IMR-90 (cell line): ENCODE measurements around the gene SSR2. TPM values are rescaled to one million over a fixed set of nuclear protein-coding genes. Genes with fewer than 3 reads are reported as not detected.

Source experiments
- ATAC-seq: fragments of 200-7000 bp; cut with Tn5 transposase; 2 replicates; pipeline ENCODE4 v1.9.1; 2020; ENCODE audit warnings: low read depth, mild to moderate bottlenecking, moderate library complexity
- BruUV-seq: library from RNA; stranded (reverse); fragments of 400-500 nt; replicated peaks from 2 replicates; lab custom pipeline; 2021; lab: Mats Ljungman, UMichigan
- CTCF ChIA-PET: fragments of 300-600 bp; formaldehyde crosslinking; extraction: SDS; loops from one replicate; lab custom pipeline; 2021; ENCODE audit warnings: antibody characterized with exemption; lab: Yijun Ruan, JAX
- POLR2A ChIA-PET: fragments of 300-600 bp; sonication (Branson Sonifier 250); formaldehyde crosslinking; loops from one replicate; lab custom pipeline; 2022; ENCODE audit warnings: antibody characterized with exemption; ENCODE audit not compliant: unreplicated experiment; lab: Charles Lee
- DNase-seq: peaks from one replicate; pipeline ENCODE4 v3.0.0; 2013
- H2AFZ ChIP-seq: replicated peaks from 2 replicates; pipeline ENCODE3; 2013; ENCODE audit warnings: low read length, mild to moderate bottlenecking; ENCODE audit not compliant: poor library complexity
- H2AK5ac ChIP-seq: 2 replicates; pipeline ENCODE4 v1.6.1; 2013; ENCODE audit warnings: low read depth, low read length, inconsistent platforms
- H2AK9ac ChIP-seq: replicated peaks from 2 replicates; pipeline ENCODE3; 2013; ENCODE audit warnings: mild to moderate bottlenecking, low read depth, low read length, moderate library complexity; ENCODE audit not compliant: poor library complexity
- H2BK120ac ChIP-seq: 2 replicates; pipeline ENCODE4 v1.6.1; 2013; ENCODE audit warnings: low read depth, low read length, inconsistent platforms
- H2BK15ac ChIP-seq: 3 replicates; pipeline ENCODE4 v1.6.1; 2013; ENCODE audit warnings: low read depth, low read length, inconsistent platforms
- H2BK20ac ChIP-seq: 2 replicates; pipeline ENCODE4 v1.6.1; 2013; ENCODE audit warnings: low read depth, mild to moderate bottlenecking, inconsistent platforms, low read length, moderate library complexity
- H2BK5ac ChIP-seq: 2 replicates; pipeline ENCODE4 v1.6.1; 2013; ENCODE audit warnings: mild to moderate bottlenecking, low read depth, low read length, inconsistent platforms; ENCODE audit not compliant: poor library complexity, severe bottlenecking
- H3K14ac ChIP-seq: replicated peaks from 2 replicates; pipeline ENCODE4 v1.6.1; 2013; ENCODE audit warnings: low read depth, low read length, inconsistent platforms
- H3K18ac ChIP-seq: 2 replicates; pipeline ENCODE4 v1.6.1; 2013; ENCODE audit warnings: low read depth, low read length, control low read depth
- H3K23ac ChIP-seq: 2 replicates; pipeline ENCODE4 v1.6.1; 2013; ENCODE audit warnings: low read depth, low read length, inconsistent platforms
- H3K27ac ChIP-seq: 2 replicates; pipeline ENCODE4 v1.5.1; 2013; ENCODE audit warnings: mild to moderate bottlenecking, control low read depth, low read length; ENCODE audit not compliant: insufficient read depth
- H3K27me3 ChIP-seq: 2 replicates; pipeline ENCODE4 v1.6.1; 2013; ENCODE audit warnings: low read length; ENCODE audit not compliant: control insufficient read depth, insufficient read depth
- H3K36me3 ChIP-seq: 2 replicates; pipeline ENCODE4 v1.6.1; 2013; ENCODE audit warnings: low read length, mixed read lengths; ENCODE audit not compliant: control insufficient read depth, insufficient read depth
- H3K4ac ChIP-seq: 2 replicates; pipeline ENCODE4 v1.6.1; 2013; ENCODE audit warnings: low read depth, low read length, inconsistent platforms
- H3K4me1 ChIP-seq: 2 replicates; pipeline ENCODE4 v1.6.1; 2013; ENCODE audit warnings: low read length, mixed read lengths; ENCODE audit not compliant: control insufficient read depth, insufficient read depth
- H3K4me2 ChIP-seq: 2 replicates; pipeline ENCODE4 v1.6.1; 2013; ENCODE audit warnings: low read depth, mild to moderate bottlenecking, control low read depth, low read length, moderate library complexity
- H3K4me3 ChIP-seq: 2 replicates; pipeline ENCODE4 v1.5.1; 2013; ENCODE audit warnings: low read depth, mild to moderate bottlenecking, control low read depth, low read length, moderate library complexity; ENCODE audit not compliant: insufficient read depth
- H3K56ac ChIP-seq: 2 replicates; pipeline ENCODE4 v1.6.1; 2013; ENCODE audit warnings: low read length, inconsistent platforms; ENCODE audit not compliant: insufficient read depth; ENCODE audit errors: extremely low read depth
- H3K79me1 ChIP-seq, 2 experiments: 2 replicates each; pipeline ENCODE4 v1.6.1; 2013; ENCODE audit warnings: low read length in 2 of 2, inconsistent platforms in 1 of 2, low read depth in 1 of 2
- H3K9ac ChIP-seq: 2 replicates; pipeline ENCODE4 v1.6.1; 2013; ENCODE audit warnings: low read depth, low read length, control low read depth
- H3K9me1 ChIP-seq: 2 replicates; pipeline ENCODE4 v1.6.1; 2013; ENCODE audit warnings: low read length, inconsistent platforms; ENCODE audit not compliant: insufficient read depth
- H3K9me3 ChIP-seq: 2 replicates; pipeline ENCODE4 v1.6.1; 2013; ENCODE audit warnings: low read length; ENCODE audit not compliant: control insufficient read depth, insufficient read depth
- H4K20me1 ChIP-seq: 2 replicates; pipeline ENCODE4 v1.6.1; 2013; ENCODE audit warnings: low read length, inconsistent platforms; ENCODE audit not compliant: insufficient read depth
- H4K5ac ChIP-seq: 2 replicates; pipeline ENCODE4 v1.6.1; 2013; ENCODE audit warnings: mild to moderate bottlenecking, low read depth, low read length, control low read depth
- H4K8ac ChIP-seq, 2 experiments: 2 replicates each; pipeline ENCODE4 v1.6.1; 2013; ENCODE audit warnings: low read depth in 2 of 2, low read length in 2 of 2, control low read depth in 1 of 2, inconsistent platforms in 1 of 2
- H4K91ac ChIP-seq: 2 replicates; pipeline ENCODE4 v1.6.1; 2013; ENCODE audit warnings: low read depth, low read length, inconsistent platforms; ENCODE audit not compliant: insufficient read depth
- BHLHE40 ChIP-seq: fragments of 150-350 bp; IDR thresholded peaks from 2 replicates; pipeline ENCODE4 v1.6.1; 2016; ENCODE audit warnings: mild to moderate bottlenecking, low read depth, low read length
- CEBPB ChIP-seq: IDR thresholded peaks from 2 replicates; pipeline ENCODE4 v1.6.1; 2012; ENCODE audit warnings: low read depth, low read length, improper control_type of control experiment
- CHD1 ChIP-seq: IDR thresholded peaks from 2 replicates; pipeline ENCODE4 v1.6.1; 2012; ENCODE audit warnings: low read depth, low read length, improper control_type of control experiment
- ELK1 ChIP-seq: fragments of 150-350 bp; IDR thresholded peaks from 2 replicates; pipeline ENCODE4 v1.6.1; 2016; ENCODE audit warnings: low read depth, mild to moderate bottlenecking, low read length, moderate library complexity, borderline replicate concordance
- FOS ChIP-seq: fragments of 150-350 bp; IDR thresholded peaks from 2 replicates; pipeline ENCODE4 v1.6.1; 2016; ENCODE audit warnings: low read depth, low read length
- MAFK ChIP-seq: IDR thresholded peaks from 2 replicates; pipeline ENCODE4 v1.6.1; 2012; ENCODE audit warnings: low read depth, low read length, improper control_type of control experiment
- MAZ ChIP-seq: IDR thresholded peaks from 2 replicates; pipeline ENCODE4 v1.6.1; 2012; ENCODE audit warnings: low read depth, mild to moderate bottlenecking, low read length, improper control_type of control experiment, moderate library complexity, borderline replicate concordance
- MXI1 ChIP-seq: IDR thresholded peaks from 2 replicates; pipeline ENCODE4 v1.6.1; 2012; ENCODE audit warnings: low read depth, mild to moderate bottlenecking, low read length, moderate library complexity, borderline replicate concordance
- NFE2L2 ChIP-seq: fragments of 150-350 bp; IDR thresholded peaks from 2 replicates; pipeline ENCODE4 v1.6.1; 2016; ENCODE audit warnings: low read depth, mild to moderate bottlenecking, low read length
- POLR2A ChIP-seq: IDR thresholded peaks from 2 replicates; pipeline ENCODE4 v1.6.1; 2012; ENCODE audit warnings: mild to moderate bottlenecking, low read depth, low read length
- RAD21 ChIP-seq: IDR thresholded peaks from 2 replicates; pipeline ENCODE4 v1.6.1; 2012; ENCODE audit warnings: low read length, improper control_type of control experiment
- RCOR1 ChIP-seq: IDR thresholded peaks from 2 replicates; pipeline ENCODE4 v1.6.1; 2012; ENCODE audit warnings: mild to moderate bottlenecking, low read length, improper control_type of control experiment; ENCODE audit not compliant: insufficient replicate concordance
- RFX5 ChIP-seq: IDR thresholded peaks from 2 replicates; pipeline ENCODE4 v1.8.0; 2012; ENCODE audit warnings: low read depth, mild to moderate bottlenecking, low read length, moderate library complexity
- SMC3 ChIP-seq: fragments of 150-350 bp; IDR thresholded peaks from 2 replicates; pipeline ENCODE4 v1.6.1; 2016; ENCODE audit warnings: low read depth, mild to moderate bottlenecking, antibody characterized with exemption, low read length, moderate library complexity
- WGBS, 2 experiments: methylation state at CpG; one replicate each; pipeline versions ENCODE4 v1.1.5 to v1.1.7; 2013; ENCODE audit warnings: missing lambda C conversion rate in 2 of 2; ENCODE audit not compliant: insufficient read length in 1 of 2; ENCODE audit errors: extremely low coverage in 2 of 2; 5-methylcytosine and 5-hydroxymethylcytosine counted together
- dilution Hi-C: fragments of 300-500 bp; cut with HindIII; formaldehyde crosslinking; loops from one replicate; pipeline ENCODE4 v1.14.3; 2018; ENCODE audit warnings: low sequenced_read_pairs; ENCODE audit not compliant: unreplicated experiment
- in situ Hi-C: fragments of 300-500 bp; cut with MboI; formaldehyde crosslinking; loops from 3 replicates; pipeline ENCODE4 v1.14.3; 2019; ENCODE audit warnings: low sequenced_read_pairs, inconsistent platforms, mixed read lengths
- intact Hi-C: fragments of 100-400 bp; cut with micrococcal nuclease; formaldehyde crosslinking; loops from 2 replicates; pipeline ENCODE4 v1.10.0; 2022
- polyA plus RNA-seq, 3 experiments: library from polyadenylated mRNA; depleted of rRNA; stranded (reverse); fragments of >200 nt; gene quantifications; 2 replicates each; pipeline ENCODE4 v1.2.3, GENCODE V29; 2012; ENCODE audit warnings: low replicate concordance in 1 of 3
- total RNA-seq: library from RNA; depleted of rRNA; stranded (reverse); fragments of >200 nt; gene quantifications from 2 replicates; pipeline ENCODE4 v1.2.3, GENCODE V29; 2012
- TF ChIP-seq, protein P1 (sequence below): fragments of 150-350 bp; IDR thresholded peaks from 2 replicates; pipeline ENCODE4 v1.6.1; 2017; ENCODE audit warnings: mild to moderate bottlenecking, antibody characterized with exemption, low read length, low read depth
- TF ChIP-seq, protein P2 (sequence below): conservative IDR thresholded peaks from 2 replicates; pipeline ENCODE4 v1.5.1; 2012; ENCODE audit warnings: mild to moderate bottlenecking, low read depth, low read length, improper control_type of control experiment

The SSR2 gene
- total and polyA plus RNA-seq, 2 of the 4 experiments (the other 2 are of a cell fraction) = 553 to 1,264 TPM

DNA sequence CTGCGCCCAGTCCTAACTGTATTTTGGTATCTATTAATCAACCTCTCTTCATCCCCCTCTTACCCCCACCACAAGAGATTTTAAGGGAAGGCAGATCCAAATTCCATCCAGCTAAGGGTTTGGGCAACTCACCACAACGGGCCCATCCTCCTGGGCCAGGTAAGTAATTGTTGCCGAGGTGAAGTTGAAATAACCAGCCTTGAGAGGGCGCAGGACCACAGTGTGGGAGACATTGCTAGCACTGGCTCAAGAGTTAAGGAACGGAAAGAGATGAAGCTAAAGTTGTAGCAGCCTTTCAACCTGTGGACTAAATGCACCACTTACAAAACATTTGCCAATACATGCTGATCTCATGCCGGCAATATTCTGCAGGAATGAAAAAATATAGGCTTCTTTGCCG lies 5.9 kb downstream of the SSR2 start:
- H3K4me3 ChIP-seq = no peak overlapping the region
- BruUV-seq = no TSS peak
- no peaks in the 10 kb centered on the region for H3K9me1 ChIP-seq
- H4K91ac ChIP-seq = no peak overlapping the region
- ChIA-PET CTCF (no interaction called here), POLR2A (no interaction called here)
- H2AK5ac ChIP-seq = no peak overlapping the region
- H3K27me3 ChIP-seq = no peaks in the 10 kb centered on the region
- DNase-seq (no peak), ATAC-seq (no peak)
- H3K4me1 ChIP-seq = 0 out of 2 replicates have a peak, but pooled peaks cover under 1% of the 10 kb centered on the region
- H2AFZ ChIP-seq = no peak overlapping the region
- H3K27ac ChIP-seq = no peak overlapping the region
- H2BK20ac ChIP-seq = no peak overlapping the region
- no peak overlapping the region for H2BK15ac ChIP-seq
- in situ Hi-C loops = no loop called here
- intact Hi-C loops = no loop called here
- no peak overlapping the region for H3K56ac ChIP-seq
- TF ChIP-seq MAFK (no peak), RAD21 (no peak), CHD1 (no peak), ELK1 (no peak), RFX5 (no peak), BHLHE40 (no peak), NFE2L2 (no peak), MAZ (no peak), POLR2A (no peak), CEBPB (no peak), FOS (no peak), MXI1 (no peak), RCOR1 (no peak), SMC3 (no peak)
- TF ChIP-seq, protein P1, sequence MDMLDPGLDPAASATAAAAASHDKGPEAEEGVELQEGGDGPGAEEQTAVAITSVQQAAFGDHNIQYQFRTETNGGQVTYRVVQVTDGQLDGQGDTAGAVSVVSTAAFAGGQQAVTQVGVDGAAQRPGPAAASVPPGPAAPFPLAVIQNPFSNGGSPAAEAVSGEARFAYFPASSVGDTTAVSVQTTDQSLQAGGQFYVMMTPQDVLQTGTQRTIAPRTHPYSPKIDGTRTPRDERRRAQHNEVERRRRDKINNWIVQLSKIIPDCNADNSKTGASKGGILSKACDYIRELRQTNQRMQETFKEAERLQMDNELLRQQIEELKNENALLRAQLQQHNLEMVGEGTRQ = no peak
- TF ChIP-seq, protein P2, sequence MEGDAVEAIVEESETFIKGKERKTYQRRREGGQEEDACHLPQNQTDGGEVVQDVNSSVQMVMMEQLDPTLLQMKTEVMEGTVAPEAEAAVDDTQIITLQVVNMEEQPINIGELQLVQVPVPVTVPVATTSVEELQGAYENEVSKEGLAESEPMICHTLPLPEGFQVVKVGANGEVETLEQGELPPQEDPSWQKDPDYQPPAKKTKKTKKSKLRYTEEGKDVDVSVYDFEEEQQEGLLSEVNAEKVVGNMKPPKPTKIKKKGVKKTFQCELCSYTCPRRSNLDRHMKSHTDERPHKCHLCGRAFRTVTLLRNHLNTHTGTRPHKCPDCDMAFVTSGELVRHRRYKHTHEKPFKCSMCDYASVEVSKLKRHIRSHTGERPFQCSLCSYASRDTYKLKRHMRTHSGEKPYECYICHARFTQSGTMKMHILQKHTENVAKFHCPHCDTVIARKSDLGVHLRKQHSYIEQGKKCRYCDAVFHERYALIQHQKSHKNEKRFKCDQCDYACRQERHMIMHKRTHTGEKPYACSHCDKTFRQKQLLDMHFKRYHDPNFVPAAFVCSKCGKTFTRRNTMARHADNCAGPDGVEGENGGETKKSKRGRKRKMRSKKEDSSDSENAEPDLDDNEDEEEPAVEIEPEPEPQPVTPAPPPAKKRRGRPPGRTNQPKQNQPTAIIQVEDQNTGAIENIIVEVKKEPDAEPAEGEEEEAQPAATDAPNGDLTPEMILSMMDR = no peak
- H3K23ac ChIP-seq = no peak overlapping the region
- no peak overlapping the region for H3K4me2 ChIP-seq
- no peak overlapping the region for H2BK5ac ChIP-seq
- H3K36me3 ChIP-seq = peaks cover 55% of the 10 kb centered on the region
- no peak overlapping the region for H3K14ac ChIP-seq
- H2BK120ac ChIP-seq = no peak overlapping the region
- 100% methylated on average over 2 of the region's 7 CpGs; no CpG with 5 or more reads in 1 of the 2 experiments for WGBS, 2 experiments
- H4K8ac ChIP-seq = no peak overlapping the region
- dilution Hi-C loops = no loop called here
- H3K9me3 ChIP-seq = no peaks in the 10 kb centered on the region
- H3K9ac ChIP-seq = no peak overlapping the region
- no peak overlapping the region for H2AK9ac ChIP-seq
- no peak overlapping the region for H4K5ac ChIP-seq
- H3K18ac ChIP-seq = no peak overlapping the region
- H4K20me1 ChIP-seq = peaks cover 8% of the 10 kb centered on the region; the same call in 1 of the 2 replicates
- peaks cover 28 to 58% of the 10 kb centered on the region in 2 experiments for H3K79me1 ChIP-seq
- H3K4ac ChIP-seq = no peak overlapping the region
